Testis (tissue), 2 donors: ENCODE data around the gene CBFA2T2.
"Not testable (repeated sequence)": the region's sequence is repeated elsewhere in the genome, so short reads cannot be mapped to it uniquely, and the experiment has no call there.

ENCODE experiments used
- CTCF ChIP-seq, 3 experiments: fragments of 450-650 bp in 2 of 3; fragments of 200-600 bp in 1 of 3; sonication (generic) in 1 of 3; IDR thresholded peaks; one replicate each; pipeline ENCODE4 v1.5.1; 2016 to 2019; ENCODE audit warnings: antibody characterized with exemption in 3 of 3, mild to moderate bottlenecking in 2 of 3, moderate library complexity in 1 of 3
- POLR2A ChIP-seq: fragments of 450-650 bp; IDR thresholded peaks from one replicate; pipeline ENCODE4 v1.6.1; 2017; ENCODE audit warnings: antibody characterized with exemption, mild to moderate bottlenecking, moderate library complexity

GRCh38 chr20:33464759-33465158, 25.1 kb upstream of the CBFA2T2 start:
- TF ChIP-seq CTCF (IDR thresholded peaks at IDR 0.05); POLR2A: not testable (repeated sequence)
